ENCODE data around the gene SEMA5A.

Gene SEMA5A

DNA sequence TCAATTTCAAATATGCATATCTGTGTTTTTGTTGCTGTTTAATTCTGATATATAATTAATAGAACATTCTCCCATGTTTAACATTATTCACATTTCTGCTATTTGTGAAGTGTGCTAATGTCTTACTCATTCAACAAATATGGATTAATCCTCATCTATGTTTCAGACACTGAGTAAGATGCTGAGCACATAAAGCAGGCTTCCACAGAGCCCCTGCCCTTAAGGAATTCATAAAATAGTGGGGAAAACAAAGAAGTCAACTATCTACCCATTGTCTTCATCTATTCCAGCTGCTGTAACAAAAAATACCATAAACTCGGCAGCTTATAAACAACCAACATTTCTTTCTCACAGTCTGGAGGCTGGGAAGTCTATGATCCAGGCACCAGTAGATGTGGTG is 333.3 kb downstream of the SEMA5A start:
- DNase-seq (ENCODE audit: low read depth), result no peak

DNA sequence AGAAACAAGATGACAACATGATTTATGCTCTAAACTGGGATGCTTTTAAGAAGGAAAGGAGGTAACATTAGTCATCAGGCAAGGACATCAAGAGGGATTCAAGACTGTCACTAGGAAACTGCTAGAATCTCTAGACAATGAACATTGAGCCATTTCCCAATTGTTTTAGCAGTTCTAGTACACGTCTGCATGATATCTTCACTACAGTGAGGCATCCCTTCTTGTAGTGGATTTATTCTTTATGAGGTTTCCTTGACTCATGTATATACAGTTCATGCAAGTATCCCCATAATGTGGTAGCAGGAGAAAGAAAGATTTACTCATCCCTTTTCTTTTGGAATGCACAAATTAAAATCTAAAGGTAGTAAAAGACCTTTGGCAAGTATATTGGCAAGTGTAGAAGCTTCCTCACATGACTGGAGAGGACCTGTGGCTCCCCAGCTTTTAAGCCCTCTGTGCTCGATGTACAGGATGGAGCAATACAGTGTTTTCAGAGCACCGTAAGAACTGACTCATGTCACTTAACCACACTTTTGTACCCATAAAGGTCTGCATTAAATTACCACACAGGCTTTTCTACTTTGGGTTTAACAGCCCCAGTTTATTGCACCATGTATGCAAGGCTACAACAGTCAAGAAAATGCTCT is 335.9 kb downstream of the SEMA5A start:
- DNase-seq (ENCODE audit: low read depth), result no peak

DNA sequence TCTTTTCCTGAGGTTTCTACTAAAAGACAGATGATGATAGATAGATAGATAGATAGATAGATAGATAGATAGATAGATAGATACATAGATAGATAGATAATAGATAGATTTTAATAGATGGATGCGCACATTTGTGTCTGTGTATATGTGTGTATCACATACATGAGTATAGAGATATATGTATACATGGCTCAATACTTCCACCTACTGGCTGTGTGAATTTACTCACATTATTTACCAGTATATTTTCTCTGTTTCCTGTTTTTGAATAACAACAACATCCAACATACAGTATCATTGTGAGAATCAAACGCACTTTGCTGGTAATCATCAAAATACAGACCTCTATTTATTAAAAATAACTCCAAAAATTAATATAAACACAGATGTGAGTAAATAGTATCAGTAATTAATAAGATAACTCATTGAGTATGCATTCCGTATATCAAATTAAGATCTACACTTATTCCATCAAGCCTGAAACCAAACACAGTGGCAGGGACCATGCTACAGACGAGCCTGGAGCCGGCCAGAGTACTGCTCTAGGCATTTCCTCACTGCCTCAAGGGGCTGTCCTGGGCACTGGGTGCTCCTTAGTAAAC is 338.0 kb downstream of the SEMA5A start:
- DNase-seq (ENCODE audit: low read depth), result no peak

DNA sequence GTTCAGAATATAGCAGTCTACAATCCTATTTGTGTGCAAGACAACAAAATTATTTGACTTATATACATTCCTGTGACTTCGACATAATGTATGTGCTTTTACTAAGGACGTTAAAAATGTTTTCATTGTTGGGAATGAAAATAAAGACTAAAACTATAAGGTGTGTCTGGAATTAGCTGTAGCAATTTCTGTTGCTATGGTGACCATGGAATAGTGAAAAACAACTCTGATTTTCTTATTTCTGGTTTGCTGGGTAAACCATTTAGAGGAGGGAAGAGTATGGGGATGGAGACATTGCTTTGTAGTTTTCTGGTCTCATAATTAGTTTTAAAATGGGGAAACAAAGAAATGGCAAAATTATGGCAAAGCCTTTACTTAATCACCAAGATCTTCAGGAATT is 343.2 kb downstream of the SEMA5A start:
- DNase-seq (ENCODE audit: low read depth), result no peak

DNA sequence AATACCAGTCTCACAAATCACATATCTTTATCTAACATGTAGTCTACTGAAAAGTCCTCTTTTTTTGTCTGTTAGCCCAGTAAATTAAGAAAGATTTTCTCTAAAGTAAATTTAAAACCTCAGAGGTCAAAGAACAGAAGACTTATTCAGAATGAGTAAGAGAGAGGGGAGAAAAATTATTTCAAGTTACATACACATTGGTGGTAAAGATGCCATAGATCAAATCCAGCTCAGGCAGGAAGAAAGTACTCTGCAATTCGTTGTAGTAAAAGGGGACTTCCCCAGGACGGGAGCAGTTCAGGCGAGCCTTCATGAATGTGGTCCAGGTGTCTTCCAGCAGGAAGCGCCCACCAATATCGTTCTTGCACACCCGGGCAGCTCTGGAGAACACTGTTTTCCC is 344.1 kb downstream of the SEMA5A start:
- no peak for DNase-seq (ENCODE audit: low read depth)

DNA sequence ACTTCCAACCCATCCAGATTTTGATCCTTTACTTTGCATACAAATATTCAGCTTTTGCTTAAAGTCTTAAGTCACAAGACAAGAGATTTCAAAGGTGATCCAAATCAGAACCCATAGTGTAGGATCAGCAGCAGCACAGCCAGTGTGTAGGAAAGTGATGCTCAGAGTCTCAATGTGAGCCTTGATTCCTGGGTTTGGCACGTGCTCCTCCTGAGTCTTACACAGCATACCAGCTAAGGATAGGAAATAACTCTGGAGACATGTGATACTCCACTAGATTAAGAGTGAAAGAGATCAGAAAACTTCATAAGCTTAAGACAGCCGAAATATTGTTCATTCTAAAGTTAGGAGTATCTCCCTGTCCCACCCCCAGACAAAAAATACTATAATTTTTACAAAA is 344.9 kb downstream of the SEMA5A start:
- DNase-seq (ENCODE audit: low read depth), result no peak

DNA sequence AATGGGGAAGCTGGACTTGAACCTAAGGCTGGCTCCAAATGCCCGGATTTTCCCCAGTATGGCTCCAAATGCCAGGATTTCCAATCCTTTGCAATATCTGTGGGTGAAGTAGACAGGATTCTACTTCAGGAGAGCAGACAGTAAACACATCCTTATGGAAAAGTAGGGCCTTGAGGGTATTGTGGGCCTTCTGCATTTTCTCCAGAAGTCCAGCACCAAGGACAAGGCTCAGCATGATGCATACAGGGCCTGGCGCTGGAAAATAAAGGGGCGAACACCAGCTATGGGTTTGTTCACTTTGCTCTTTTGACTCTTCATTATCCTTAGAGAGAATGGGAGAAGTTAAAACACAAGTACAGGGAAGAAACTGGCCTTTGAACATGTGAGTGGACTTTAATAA is 347.5 kb downstream of the SEMA5A start:
- DNase-seq (ENCODE audit: low read depth), result no peak

DNA sequence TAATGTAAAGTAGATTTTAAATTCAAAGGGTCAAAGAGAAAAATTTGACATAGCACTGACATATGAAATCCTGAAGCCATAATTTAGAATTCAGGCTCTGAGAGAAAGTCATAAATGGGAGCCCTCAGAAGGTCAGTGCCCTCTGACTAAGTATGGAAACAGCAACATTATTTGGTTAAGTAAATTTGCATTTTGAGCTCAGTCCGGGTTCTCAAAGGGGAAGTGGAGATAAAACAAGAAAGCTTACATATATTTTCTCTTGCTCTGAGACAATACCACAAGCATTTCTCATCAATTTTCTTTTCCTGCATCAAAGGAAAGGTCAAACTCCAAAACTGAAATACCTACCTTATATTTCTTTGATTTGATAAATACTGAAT is 348.0 kb downstream of the SEMA5A start:
- DNase-seq (ENCODE audit: low read depth), result no peak

DNA sequence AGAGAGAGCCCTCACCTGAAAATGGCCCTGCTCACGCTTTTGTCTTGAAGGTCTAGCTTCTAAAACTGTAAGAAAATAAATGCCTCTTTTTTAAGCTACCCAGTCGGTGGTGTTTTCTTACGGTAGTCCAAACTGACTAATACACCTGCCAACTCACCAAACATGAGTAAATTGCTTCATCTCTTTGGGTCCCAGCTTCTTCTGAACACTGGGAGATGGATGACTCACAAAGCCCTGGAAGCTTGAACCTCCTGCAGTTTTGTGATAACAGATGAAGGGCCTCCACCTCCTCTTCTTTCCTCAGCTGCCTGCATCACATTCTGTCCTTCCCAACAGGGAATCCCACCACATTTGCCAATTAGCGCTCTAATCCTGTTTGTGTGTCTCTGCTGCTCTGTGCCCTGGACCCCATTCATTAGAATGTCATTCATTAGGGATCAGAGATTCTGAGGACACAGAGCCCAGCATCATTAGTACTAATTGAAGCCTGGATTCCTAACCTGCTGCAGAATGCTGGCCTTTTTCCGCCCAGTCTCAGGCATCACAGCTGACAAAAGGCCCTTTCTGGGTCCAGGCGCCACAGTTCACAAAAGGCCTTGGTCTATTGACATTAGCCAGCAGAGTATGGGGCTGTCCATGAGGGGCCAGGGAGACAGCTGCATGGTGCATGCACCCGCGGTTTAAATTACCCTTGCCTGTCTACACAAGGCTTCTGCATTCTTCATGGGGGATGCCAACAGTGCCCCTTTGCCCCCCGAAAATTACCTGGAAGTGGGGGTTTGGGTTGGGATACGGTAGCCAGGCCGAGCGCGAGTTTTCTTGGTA is 349.3 kb downstream of the SEMA5A start:
- no peak for DNase-seq (ENCODE audit: low read depth)

DNA sequence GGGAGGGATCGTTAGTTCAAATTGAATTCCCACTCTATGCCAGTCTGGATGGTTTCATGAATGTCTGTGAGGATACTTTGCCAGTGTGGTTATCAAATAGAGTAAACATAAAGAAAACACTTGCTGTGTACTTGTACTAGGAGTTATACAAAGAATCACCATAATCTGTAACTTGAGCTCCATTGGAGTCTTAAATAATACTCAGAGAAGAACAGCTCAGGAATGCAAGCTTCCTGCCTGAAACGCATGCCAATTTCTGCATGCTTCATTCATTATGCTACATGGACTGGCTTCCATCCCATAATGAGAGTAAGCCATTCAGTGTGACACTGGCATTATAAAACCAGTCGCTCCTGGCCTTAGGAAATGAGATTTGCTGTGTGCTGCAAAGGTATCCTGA is 351.4 kb downstream of the SEMA5A start:
- no peak for DNase-seq (ENCODE audit: low read depth)

DNA sequence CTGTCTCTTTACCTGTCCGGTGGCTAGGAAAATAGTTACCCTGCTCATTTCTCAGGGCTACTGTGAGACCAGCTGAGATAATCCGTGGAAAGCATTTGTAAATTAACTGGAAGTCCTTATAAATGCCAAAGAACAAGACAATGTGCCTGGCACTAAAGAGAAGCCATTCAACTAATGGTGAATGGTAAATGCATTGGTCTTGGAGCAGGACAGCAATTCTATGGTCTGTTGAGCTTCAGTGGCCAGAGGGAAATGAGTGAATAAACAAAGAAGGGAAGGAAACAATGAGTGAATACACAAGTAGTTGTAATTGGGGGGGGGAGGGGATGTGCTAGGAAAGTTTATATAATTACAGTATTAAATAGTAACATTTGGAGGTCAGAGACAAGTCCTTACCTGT is 353.6 kb downstream of the SEMA5A start:
- no peak for DNase-seq (ENCODE audit: low read depth)

DNA sequence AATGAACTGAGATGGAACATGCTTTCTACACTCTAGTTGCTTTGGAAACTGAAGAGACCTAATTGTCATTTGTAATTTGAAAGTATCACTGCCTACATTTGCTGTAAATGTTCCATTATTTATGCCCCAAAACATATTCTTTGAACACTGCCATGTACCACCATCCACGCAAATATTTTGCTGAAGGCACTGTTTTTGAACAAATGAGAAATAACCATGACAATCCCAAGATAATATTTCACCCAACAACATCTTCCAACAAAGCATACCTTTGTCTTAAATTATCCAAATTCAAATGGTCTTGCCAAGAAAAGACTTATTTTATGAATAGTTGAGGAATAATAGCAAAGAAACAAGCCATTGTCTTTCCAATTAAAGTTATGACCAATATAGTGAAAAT is 356.2 kb downstream of the SEMA5A start:
- no peak for DNase-seq (ENCODE audit: low read depth)

DNA sequence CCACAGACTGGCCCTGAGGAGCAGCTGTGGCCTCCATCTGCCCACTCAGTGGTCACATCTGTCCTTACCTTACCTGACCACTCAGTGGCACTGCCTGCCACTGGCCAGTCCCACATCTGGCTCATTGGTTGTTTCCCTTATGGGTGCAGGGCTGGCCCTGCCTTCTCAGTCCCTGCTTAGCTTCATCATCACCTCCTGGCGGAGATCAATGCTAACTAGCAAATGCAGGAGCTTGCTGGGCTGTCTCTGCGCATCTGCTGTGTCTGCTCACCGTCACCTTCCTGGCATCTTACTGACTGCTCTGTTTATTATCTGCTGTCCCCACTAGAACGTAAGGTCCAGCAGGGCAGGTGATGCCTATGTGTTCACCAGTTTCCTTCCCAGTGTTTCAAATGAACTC is 356.9 kb downstream of the SEMA5A start:
- DNase-seq (ENCODE audit: low read depth), result no peak

DNA sequence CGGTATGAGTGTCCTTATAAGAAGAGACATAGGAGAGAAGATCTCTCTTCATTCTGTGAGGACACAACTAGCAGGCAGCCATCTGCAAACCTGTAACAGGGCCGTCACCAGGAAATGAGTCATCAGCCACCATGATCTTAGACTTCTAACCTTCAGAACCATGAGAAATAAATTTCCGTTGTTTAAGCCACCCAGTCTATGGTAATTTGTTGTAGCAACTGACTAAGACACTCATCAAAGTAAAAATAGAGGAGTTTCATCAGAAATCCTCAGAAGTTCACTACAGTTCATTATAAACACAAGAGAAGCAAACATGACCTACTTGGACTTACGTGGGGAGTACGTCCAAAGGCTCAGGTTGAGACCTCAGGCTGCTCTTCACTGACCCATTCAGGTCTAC is 357.7 kb downstream of the SEMA5A start:
- DNase-seq (ENCODE audit: low read depth), result no peak

DNA sequence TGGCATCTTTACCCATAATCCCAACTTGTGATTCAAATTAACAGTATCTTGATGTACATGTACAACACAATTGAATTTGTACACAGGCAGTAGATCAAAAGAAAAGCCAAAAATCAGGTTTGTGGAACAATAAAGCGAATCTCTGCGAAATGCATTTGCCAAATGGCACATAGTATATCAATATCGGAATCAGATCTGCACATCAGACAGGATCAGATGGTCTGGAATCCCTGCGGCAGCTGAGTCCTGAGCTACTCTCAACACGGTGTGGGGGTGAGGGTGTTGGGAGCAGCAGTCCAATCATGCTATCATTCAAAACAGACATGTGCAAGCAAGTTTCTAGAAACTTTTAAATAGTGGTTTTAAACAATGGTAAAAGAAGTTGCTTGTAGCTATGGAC is 358.3 kb downstream of the SEMA5A start:
- no peak for DNase-seq (ENCODE audit: low read depth)

DNA sequence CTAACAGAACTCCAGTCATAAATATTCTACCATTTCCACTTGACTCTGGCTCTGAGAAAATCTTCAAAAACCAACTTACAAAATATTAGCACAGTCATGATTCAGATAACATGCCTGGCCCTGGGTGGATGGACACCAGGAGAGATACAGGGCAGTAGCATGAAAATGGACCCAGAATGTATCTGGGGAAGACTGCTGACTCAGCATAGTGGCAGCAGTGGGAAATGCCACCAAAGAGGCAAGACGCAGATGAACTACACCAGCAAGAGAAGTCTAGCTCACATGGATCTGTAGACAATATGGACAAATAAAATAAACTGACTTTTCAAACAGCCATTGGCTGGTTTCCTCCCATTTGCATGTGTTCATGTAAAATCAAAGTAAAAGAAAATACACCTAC is 359.8 kb downstream of the SEMA5A start:
- no peak for DNase-seq (ENCODE audit: low read depth)

DNA sequence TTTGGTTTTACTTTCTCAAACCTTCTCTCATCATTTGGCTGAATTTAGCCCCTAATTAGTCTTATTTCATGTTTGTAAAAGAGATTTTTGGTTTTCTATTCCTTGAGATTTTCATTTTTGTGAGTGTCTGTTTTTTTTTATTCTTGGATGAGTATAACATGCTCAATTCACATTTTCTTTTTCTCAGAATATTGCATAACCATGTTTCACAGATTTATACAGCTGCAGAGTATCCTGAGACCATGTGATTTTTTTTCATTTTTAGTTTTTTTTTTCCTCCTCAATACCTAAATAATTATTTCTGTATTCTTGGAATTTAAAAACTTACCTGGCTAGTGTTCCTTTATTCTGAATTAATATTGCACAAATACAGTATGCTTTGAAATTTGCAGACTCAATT is 361.9 kb downstream of the SEMA5A start:
- no peak for DNase-seq (ENCODE audit: low read depth)

DNA sequence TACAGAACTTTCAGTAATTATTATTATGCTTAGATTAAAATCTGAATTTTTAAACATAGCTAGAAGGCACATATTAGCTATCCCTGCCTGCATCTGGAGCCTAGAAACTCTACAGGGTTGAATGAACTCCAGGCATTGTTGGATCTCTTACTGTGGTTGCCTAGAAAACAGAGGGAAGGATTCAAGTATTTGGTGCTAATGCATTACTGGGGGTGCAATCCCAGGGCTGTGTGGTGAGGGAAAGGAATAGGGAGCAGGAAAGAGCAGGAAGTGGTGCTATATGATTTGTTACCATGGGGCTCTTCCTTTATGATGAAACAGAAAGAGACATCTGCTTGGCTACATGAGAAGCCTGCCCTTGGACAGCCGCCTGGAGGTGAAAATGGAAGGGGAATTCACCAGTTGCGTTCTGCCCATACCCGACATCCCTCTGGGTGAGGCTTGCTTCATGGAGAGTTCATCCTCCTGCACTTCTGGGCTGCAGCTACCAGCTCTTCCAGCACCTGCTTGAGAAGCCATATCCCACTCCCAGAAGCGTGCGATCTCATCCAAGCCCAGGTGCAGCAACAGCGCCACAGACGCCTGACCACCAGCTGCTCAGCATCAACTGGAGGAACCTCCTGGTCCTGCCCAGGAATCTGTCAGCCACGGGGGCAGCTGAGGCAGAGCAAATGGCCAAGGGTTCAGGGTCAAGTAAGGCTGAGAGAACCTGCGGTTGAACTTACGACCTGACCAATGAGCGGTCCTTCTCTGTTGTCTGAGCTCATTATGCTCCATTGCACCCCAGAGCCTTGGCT is 362.8 kb downstream of the SEMA5A start:
- DNase-seq (ENCODE audit: low read depth), result no peak

DNA sequence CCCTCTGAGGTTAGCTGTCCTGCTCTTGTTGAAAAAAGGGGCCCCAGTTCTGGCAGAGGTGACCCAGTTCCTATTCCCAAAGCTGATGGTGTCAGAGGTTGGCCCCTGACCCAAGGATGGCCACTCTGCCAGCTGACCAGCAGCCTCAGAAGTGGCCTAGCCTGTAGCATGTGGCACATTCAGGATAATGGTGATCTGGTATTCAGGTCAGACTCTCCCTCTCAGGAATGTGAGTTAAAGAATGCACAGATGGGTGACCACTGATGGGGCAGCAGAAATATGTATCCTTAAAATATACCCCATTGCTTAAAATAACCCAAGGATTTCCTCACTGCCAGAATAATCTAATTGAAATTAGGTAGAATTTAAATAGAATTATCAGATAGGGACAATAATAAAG is 369.2 kb downstream of the SEMA5A start:
- DNase-seq (ENCODE audit: low read depth), result no peak

DNA sequence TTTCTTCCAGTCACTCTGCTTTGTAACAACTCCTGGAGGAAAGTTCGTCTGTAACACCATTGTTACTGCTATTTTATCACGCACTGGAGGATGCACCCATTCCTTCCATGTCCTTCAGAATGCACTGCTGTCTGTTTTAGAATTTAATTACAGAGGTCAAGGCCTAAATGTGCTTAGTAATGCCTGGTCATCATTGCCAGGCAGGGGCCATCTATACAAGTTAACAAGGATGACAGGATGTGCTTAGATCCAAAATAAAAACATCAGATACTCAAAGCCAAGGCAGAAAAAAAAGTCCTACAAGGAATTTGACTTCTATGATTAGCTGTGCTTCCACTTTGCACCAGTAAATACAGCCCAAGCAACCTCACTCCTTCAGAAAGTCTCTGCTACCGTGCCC is 371.4 kb downstream of the SEMA5A start:
- DNase-seq (ENCODE audit: low read depth), result no peak

DNA sequence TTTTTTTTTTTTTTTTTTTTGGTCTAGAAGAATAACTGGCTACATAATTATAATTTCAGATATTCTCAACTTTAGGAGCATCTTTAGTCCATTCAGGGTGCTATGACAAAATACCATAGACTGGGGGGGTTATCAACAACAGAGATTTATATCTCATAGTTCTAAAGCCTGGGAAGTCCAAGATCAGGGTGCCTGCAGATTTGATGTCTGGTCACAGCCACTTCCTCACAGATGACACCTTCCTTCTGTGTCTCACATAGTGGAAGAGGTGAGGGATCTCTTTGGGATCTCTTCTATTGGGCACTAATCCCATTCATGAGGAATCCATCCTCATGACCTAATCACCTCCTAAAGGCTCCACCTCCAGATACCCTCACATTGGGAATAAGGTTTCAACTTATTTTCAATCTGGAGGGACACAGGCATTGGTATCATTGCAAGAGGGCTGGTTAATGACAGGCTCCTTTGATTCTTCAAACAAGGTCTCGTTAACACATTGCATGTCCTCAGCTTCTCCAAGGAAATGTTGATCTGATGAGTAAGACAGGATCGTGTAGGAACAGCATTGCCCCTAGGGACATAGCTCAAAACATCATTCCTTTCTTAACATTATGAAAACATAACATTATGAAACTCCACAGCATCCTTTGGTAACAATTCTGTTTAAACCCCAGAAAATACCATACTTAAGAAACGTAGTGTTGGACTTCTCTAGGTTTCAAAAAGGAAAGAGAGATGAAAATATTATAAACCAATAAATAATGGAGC is 372.4 kb downstream of the SEMA5A start:
- DNase-seq (ENCODE audit: low read depth), result no peak

DNA sequence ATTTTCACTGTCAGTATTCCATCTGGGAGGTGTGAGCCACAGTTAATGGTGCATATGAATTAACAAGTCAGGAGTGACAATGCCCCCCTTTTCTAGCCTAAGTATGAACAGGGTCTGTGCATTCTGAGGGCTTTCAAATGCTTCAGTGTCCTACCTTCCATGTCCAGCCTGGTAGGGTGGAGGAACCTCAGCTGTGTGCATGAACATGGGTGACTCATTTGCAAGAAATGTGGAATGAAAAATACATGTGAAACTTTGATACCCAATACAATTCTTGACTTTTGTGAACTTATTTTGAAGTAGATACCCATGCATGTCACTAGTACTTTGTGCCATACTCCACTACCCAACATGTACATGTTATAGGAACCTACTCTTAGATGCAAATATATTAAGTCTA is 375.8 kb downstream of the SEMA5A start:
- DNase-seq (ENCODE audit: low read depth), result no peak
